Stimulated activated naive CD8-positive, alpha-beta T cell treated with anti-CD3 and anti-CD28 coated beads, Interleukin-15, amount 100 ng/mL, for 72 hours (primary cell): ENCODE measurements around the gene OSBPL8.
"Not testable (repeated sequence)": the region's sequence is repeated elsewhere in the genome, so short reads cannot be mapped to it uniquely, and the experiment has no call there.

Experiments
- ATAC-seq: fragments of 150-1000 bp; cut with Tn5 transposase; 2 replicates; pipeline ENCODE4 v1.10.0; 2021; ENCODE audit warnings: mild to moderate bottlenecking, moderate library complexity
- DNase-seq, 2 donors: peaks; one replicate each; pipeline ENCODE4 v3.0.0; 2021 to 2022
- H3K27ac Mint-ChIP-seq, 2 donors: one replicate each; pipeline ENCODE4 v1.8.0; 2022; ENCODE audit warnings: mild to moderate bottlenecking in 2 of 2, mixed read lengths in 2 of 2, moderate library complexity in 2 of 2
- H3K27me3 Mint-ChIP-seq: one replicate; pipeline ENCODE4 v1.8.0; 2022; ENCODE audit warnings: mixed read lengths
- H3K4me1 Mint-ChIP-seq: one replicate; pipeline ENCODE4 v1.8.0; 2022; ENCODE audit warnings: mild to moderate bottlenecking, mixed read lengths
- H3K4me3 Mint-ChIP-seq, 2 donors: one replicate each; pipeline ENCODE4 v1.8.0; 2022; ENCODE audit warnings: mild to moderate bottlenecking in 2 of 2, mixed read lengths in 2 of 2, moderate library complexity in 1 of 2
- H3K9me3 Mint-ChIP-seq, 2 donors: one replicate each; pipeline ENCODE4 v1.8.0; 2022; ENCODE audit warnings: mixed read lengths in 2 of 2

OSBPL8 gene

GRCh38 chr12:76407710-76408109 lies 151.9 kb downstream of the OSBPL8 start:
- no peaks in the 10 kb centered on the region for H3K9me3 Mint-ChIP-seq
- H3K27me3 Mint-ChIP-seq, result no peaks in the 10 kb centered on the region
- H3K4me3 Mint-ChIP-seq, result no peak overlapping the region
- peaks cover 6% of the 10 kb centered on the region for H3K4me1 Mint-ChIP-seq
- H3K27ac Mint-ChIP-seq, result no peak overlapping the region
- DNase-seq, result no peak
- ATAC-seq, result no peak

DNA sequence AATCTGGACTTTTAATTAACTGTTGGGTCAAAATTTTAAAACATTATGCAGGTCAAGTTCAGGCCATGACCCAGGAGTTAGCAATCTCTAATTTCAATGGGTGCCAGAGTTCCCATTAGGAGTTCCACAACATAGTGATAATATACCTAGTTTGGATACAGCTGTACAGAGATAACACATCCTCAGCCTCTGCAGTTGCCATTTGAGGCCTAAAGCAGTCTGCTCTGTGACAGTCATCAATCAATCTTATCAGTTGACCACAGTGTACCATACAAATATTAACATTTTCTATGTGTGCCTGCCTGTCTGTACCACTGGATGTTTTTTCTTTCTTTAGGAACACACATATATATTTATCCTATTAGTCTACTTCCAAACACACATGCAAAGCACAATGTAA lies 157.3 kb downstream of the OSBPL8 start:
- Mint-ChIP-seq H3K27me3 (no peaks in the 10 kb centered on the region), H3K9me3 (no peaks in the 10 kb centered on the region), H3K4me1 (no peaks in the 10 kb centered on the region), H3K4me3 (no peak overlapping the region), H3K27ac (no peak overlapping the region)
- no peak for ATAC-seq
- DNase-seq, result no peak

GRCh38 chr12:76400136-76400535 lies 159.4 kb downstream of the OSBPL8 start:
- H3K4me3 Mint-ChIP-seq, result no peak overlapping the region
- H3K27me3 Mint-ChIP-seq, result no peaks in the 10 kb centered on the region
- no peak for ATAC-seq
- H3K4me1 Mint-ChIP-seq, result no peaks in the 10 kb centered on the region
- no peak overlapping the region for H3K27ac Mint-ChIP-seq
- no peaks in the 10 kb centered on the region for H3K9me3 Mint-ChIP-seq
- DNase-seq, result no peak

DNA sequence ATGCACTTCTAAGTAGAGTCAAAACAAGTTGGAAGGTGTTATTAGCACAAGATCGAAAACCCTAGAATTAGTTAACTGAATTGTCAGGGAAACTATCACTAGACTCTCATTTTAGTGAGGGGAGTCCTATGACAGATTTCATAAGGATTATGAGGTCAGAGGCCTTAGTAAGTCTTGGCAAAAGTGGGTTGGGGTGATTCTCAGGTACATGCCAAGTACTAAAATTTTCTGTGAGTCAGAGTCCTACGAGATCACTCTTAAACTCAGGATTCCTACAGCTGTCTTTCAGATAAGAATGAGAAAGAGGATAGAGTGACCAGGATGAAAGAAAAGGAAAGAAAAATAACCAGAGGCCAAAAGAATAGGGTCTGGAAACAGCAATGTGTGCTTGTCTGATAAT lies 160.5 kb downstream of the OSBPL8 start:
- Mint-ChIP-seq H3K9me3 (no peaks in the 10 kb centered on the region), H3K27me3 (no peaks in the 10 kb centered on the region), H3K4me1 (no peaks in the 10 kb centered on the region), H3K27ac (no peak overlapping the region), H3K4me3 (no peak overlapping the region)
- no peak for ATAC-seq
- no peak for DNase-seq

DNA sequence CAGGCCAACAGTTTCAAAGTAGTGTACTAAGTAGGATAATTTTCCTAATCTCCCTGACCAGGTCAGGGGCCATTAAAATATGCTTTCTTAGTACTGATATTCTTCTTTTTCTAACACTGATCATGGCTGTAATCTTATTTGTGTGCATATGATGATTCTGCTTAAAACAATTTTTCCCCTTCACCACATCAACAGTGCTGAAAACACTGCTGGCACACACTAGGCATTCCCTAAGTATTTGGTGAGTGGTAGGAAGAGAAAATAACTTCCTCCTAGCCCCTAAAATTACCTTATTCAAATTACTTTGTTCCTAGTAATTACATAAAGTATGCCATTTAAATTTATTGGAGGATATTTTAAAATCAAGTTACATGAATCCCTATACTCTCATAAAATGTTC lies 161.5 kb downstream of the OSBPL8 start:
- H3K4me3 Mint-ChIP-seq, result no peak overlapping the region
- no peaks in the 10 kb centered on the region for H3K9me3 Mint-ChIP-seq
- H3K27ac Mint-ChIP-seq, result no peak overlapping the region
- DNase-seq, result no peak
- ATAC-seq, result no peak
- no peaks in the 10 kb centered on the region for H3K4me1 Mint-ChIP-seq
- no peaks in the 10 kb centered on the region for H3K27me3 Mint-ChIP-seq

- Mint-ChIP-seq H3K4me1 (no peaks in the 10 kb centered on the region), H3K4me3 (no peak overlapping the region), H3K27me3 (no peaks in the 10 kb centered on the region), H3K27ac (no peak overlapping the region), H3K9me3 (no peaks in the 10 kb centered on the region)
- no peak for ATAC-seq
- DNase-seq, result no peak
Observed at GRCh38 chr12:76391461-76391860, 168.1 kb downstream of the OSBPL8 start.

DNA sequence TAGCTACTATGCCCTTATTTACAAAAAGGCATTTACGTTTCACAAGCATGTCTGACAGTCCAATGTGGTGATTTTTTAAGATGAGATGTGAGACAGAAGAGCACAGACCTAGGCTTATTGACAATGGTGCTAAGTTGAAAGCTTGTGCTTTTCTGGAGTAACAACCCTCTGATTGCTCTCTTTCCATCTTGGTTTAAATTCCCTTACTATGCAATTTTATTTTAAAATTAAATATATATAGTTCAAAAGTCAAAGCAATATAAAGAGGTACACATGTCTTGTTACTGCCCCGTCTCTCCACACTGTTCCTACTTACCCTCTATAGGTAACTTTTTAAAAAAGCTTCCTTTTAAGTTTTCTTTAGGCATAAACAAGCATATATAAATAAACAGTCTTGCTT lies 172.0 kb downstream of the OSBPL8 start:
- Mint-ChIP-seq H3K4me3 (no peak overlapping the region), H3K4me1 (no peaks in the 10 kb centered on the region), H3K27ac (peak overlapping the region in 1 of 2 donors; percentile 16), H3K9me3 (no peaks in the 10 kb centered on the region), H3K27me3 (no peaks in the 10 kb centered on the region)
- DNase-seq, result no peak
- no peak for ATAC-seq

DNA sequence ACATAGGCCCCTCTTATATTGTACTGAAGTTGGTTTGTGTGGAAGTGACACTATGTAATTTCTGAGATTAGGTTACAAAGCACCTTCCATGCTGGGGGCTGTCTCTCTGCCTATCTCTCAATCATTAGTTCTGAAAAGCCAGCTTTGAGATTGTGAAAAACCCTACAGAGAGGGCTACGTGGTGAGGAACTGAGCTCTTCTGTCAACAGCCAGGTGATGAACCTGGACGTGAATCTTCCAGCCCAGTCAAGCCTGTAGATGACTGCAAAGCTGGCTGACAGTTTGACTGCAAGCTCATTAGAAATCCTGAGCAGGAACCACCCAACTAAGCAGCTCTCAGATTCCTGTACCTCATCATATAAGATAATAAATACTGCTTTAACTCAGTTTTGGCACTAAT lies 175.0 kb downstream of the OSBPL8 start:
- H3K27me3 Mint-ChIP-seq, result no peaks in the 10 kb centered on the region
- H3K4me1 Mint-ChIP-seq, result no peaks in the 10 kb centered on the region
- H3K4me3 Mint-ChIP-seq, result no peak overlapping the region
- no peaks in the 10 kb centered on the region for H3K9me3 Mint-ChIP-seq
- no peak for ATAC-seq
- no peak overlapping the region for H3K27ac Mint-ChIP-seq
- DNase-seq, result no peak

GRCh38 chr12:76383988-76384387 lies 175.6 kb downstream of the OSBPL8 start:
- Mint-ChIP-seq H3K4me1 (no peaks in the 10 kb centered on the region), H3K4me3 (no peak overlapping the region), H3K9me3 (no peaks in the 10 kb centered on the region), H3K27ac (no peak overlapping the region), H3K27me3 (no peaks in the 10 kb centered on the region)
- ATAC-seq, result no peak
- DNase-seq, result no peak

DNA sequence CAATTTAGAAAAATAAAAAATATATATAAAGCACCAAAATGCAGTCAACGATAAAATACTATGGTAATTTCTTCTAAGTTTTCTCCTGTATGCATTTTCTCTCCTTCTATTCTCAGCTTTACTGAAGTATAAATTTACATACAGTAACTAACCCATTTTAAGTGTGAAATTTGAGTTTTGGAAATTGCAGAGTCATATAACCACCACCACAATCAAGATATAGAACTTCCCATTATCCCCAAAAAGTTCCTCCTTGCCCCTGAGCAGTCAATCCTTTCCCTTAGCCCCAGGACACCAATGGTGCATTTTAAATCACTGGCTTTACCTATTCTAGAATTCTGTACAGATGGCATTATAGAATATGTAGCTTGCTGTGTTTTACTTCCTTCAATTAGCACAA lies 180.3 kb downstream of the OSBPL8 start:
- H3K4me1 Mint-ChIP-seq, result no peaks in the 10 kb centered on the region
- H3K27me3 Mint-ChIP-seq, result no peaks in the 10 kb centered on the region
- DNase-seq, result no peak
- no peak for ATAC-seq
- no peaks in the 10 kb centered on the region for H3K9me3 Mint-ChIP-seq
- H3K27ac Mint-ChIP-seq, result no peak overlapping the region
- no peak overlapping the region for H3K4me3 Mint-ChIP-seq

DNA sequence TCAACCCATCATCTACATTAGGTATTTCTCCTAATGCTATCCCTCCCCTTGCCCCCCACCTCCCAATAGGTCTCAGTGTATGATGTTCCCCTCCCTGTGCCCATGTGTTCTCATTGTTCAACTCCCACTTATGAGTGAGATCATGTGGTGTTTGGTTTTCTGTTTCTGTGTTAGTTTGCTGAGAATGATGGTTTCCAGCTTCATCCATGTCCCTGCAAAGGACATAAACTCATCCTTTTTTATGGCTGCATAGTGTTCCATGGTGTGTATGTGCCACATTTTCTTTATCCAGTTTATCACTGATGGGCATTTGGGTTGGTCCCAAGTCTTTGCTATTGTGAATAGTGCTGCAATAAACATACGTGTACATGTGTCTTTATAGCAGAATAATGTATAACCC lies 182.7 kb downstream of the OSBPL8 start:
- ATAC-seq, H3K4me3 Mint-ChIP-seq: not testable (repeated sequence)

GRCh38 chr12:76375939-76376338 lies 183.6 kb downstream of the OSBPL8 start:
- no peak for ATAC-seq
- Mint-ChIP-seq H3K27ac (no peak overlapping the region), H3K4me3 (no peak overlapping the region)

More for the DNA sequence above, 182.7 kb downstream of the OSBPL8 start:
- not testable (repeated sequence) for H3K27ac Mint-ChIP-seq, DNase-seq, H3K9me3 Mint-ChIP-seq, H3K4me1 Mint-ChIP-seq, H3K27me3 Mint-ChIP-seq

GRCh38 chr12:76375470-76375869 lies 184.1 kb downstream of the OSBPL8 start:
- Mint-ChIP-seq H3K27me3 (no peaks in the 10 kb centered on the region), H3K9me3 (no peaks in the 10 kb centered on the region), H3K4me1 (no peaks in the 10 kb centered on the region), H3K4me3 (no peak overlapping the region), H3K27ac (no peak overlapping the region)
- DNase-seq (no peak), ATAC-seq (no peak)

More at GRCh38 chr12:76375939-76376338, 183.6 kb downstream of the OSBPL8 start:
- Mint-ChIP-seq H3K27me3 (no peaks in the 10 kb centered on the region), H3K4me1 (no peaks in the 10 kb centered on the region), H3K9me3 (no peaks in the 10 kb centered on the region)
- DNase-seq, result no peak

GRCh38 chr12:76374386-76375020 lies 185.1 kb downstream of the OSBPL8 start:
- Mint-ChIP-seq H3K4me3 (no peak overlapping the region), H3K27ac (no peak overlapping the region), H3K9me3 (no peaks in the 10 kb centered on the region), H3K27me3 (no peaks in the 10 kb centered on the region), H3K4me1 (no peaks in the 10 kb centered on the region)
- no peak for ATAC-seq
- no peak for DNase-seq

GRCh38 chr12:76368230-76368629 lies 191.3 kb downstream of the OSBPL8 start:
- Mint-ChIP-seq H3K27me3 (no peaks in the 10 kb centered on the region), H3K27ac (no peak overlapping the region), H3K4me1 (no peaks in the 10 kb centered on the region), H3K9me3 (no peaks in the 10 kb centered on the region), H3K4me3 (no peak overlapping the region)
- no peak for DNase-seq
- ATAC-seq, result no peak

DNA sequence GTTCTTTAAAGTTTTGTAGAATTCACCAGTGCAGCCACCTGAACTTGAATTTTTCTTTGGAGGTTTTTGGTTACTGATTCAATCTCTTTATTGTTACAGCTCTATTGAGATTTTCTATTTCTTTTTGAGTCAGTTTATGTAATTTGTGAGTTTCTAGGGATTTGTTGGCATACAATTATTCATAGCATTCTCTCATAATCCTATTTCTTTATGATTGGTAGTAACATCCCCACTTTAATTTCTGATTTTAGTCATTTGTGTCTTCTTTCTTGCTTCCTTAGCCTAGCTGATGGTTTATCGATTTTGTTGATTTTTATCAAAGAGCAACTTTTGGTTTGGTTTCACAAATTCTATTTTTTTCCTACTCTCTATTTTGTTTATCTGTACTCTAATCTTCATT lies 193.4 kb downstream of the OSBPL8 start:
- Mint-ChIP-seq H3K9me3 (no peaks in the 10 kb centered on the region), H3K4me3 (no peak overlapping the region), H3K27ac (no peak overlapping the region), H3K4me1 (no peaks in the 10 kb centered on the region), H3K27me3 (no peaks in the 10 kb centered on the region)
- DNase-seq (no peak), ATAC-seq (no peak)

DNA sequence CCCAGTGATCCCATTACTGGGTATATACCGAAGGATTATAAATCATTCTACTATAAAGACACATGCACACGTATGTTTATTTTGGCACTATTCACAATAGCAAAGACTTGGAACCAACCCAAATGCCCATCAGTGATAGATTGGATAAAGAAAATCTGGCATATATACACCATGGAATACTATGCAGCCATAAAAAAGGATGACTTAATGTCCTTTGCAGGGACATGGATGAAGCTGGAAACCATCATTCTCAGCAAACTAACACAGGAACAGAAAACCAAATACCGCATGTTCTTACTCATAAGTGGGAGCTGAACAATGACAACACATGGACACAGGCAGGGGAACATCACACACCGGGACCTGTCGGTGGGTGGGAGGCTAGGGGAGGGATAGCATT lies 195.4 kb downstream of the OSBPL8 start:
- H3K27me3 Mint-ChIP-seq, DNase-seq, H3K27ac Mint-ChIP-seq, H3K4me3 Mint-ChIP-seq, H3K9me3 Mint-ChIP-seq, ATAC-seq, H3K4me1 Mint-ChIP-seq: not testable (repeated sequence)
